Heart left ventricle (tissue), 16 donors: ENCODE measurements around the gene HS6ST1. TPM values are rescaled to one million over a fixed set of nuclear protein-coding genes. Genes with fewer than 3 reads are reported as not detected.
A peak's percentile ranks its signal among the peaks of the same experiment; 100 is the strongest.

Source experiments
- ATAC-seq, 4 donors: fragments of 200-7000 bp; cut with Tn5 transposase; one replicate each; pipeline ENCODE4 v1.9.1; 2020 to 2022; ENCODE audit warnings: moderate library complexity in 4 of 4, mild to moderate bottlenecking in 3 of 4, moderate number of reproducible peaks in 1 of 4
- DNase-seq, 5 donors: peaks; one replicate each; pipeline ENCODE4 v3.0.0-alpha.2; 2020
- H3K27ac ChIP-seq, 12 donors: fragments of 200-600 bp; sonication (generic) in 4 of 12; one replicate each; pipeline versions ENCODE4 v1.5.0 to v1.8.0; 2016 to 2022; ENCODE audit warnings: mild to moderate bottlenecking in 2 of 12
- H3K27me3 ChIP-seq, 9 donors: fragments of 200-600 bp; sonication (generic) in 2 of 9; one replicate each; pipeline versions ENCODE4 v1.5.1 to v1.8.0; 2016 to 2022; ENCODE audit warnings: mild to moderate bottlenecking in 3 of 9
- H3K36me3 ChIP-seq, 9 donors: fragments of 200-600 bp; sonication (generic) in 2 of 9; one replicate each; pipeline versions ENCODE4 v1.5.0 to v1.8.0; 2018 to 2022; ENCODE audit warnings: mild to moderate bottlenecking in 2 of 9
- H3K4me1 ChIP-seq, 12 donors: fragments of 200-600 bp; sonication (generic) in 4 of 12; one replicate each; pipeline versions ENCODE4 v1.5.0 to v1.8.0; 2016 to 2022; ENCODE audit warnings: mild to moderate bottlenecking in 3 of 12
- H3K4me3 ChIP-seq, 12 donors: fragments of 200-600 bp; sonication (generic) in 4 of 12; one replicate each; pipeline versions ENCODE4 v1.5.0 to v1.8.0; 2017 to 2022; ENCODE audit warnings: mild to moderate bottlenecking in 9 of 12, moderate library complexity in 4 of 12
- H3K9me3 ChIP-seq, 12 donors: fragments of 200-600 bp; sonication (generic) in 4 of 12; one replicate each; pipeline versions ENCODE4 v1.5.0 to v1.8.0; 2016 to 2022; ENCODE audit warnings: mild to moderate bottlenecking in 1 of 12
- POLR2A ChIP-seq, 2 donors: fragments of 450-650 bp; IDR thresholded peaks; one replicate each; pipeline ENCODE4 v1.6.1; 2017; ENCODE audit warnings: antibody characterized with exemption in 2 of 2, mild to moderate bottlenecking in 2 of 2, moderate library complexity in 2 of 2
- WGBS, 4 donors: extraction: QIAGEN DNeasy Blood & Tissue Kit in 2 of 4; methylation state at CpG; one replicate each; pipeline versions ENCODE4 v1.1.5 to v1.1.7; 2013 to 2018; 5-methylcytosine and 5-hydroxymethylcytosine counted together
- intact Hi-C, 10 donors: fragments of 100-400 bp; cut with DNase I; formaldehyde crosslinking; loops; one replicate each; pipeline versions ENCODE4 v1.11.1 to v1.14.2; 2022
- polyA plus RNA-seq, 2 donors: library from polyadenylated mRNA; stranded (reverse); fragments of 200-250 nt; gene quantifications; one replicate each; pipeline ENCODE4 v1.2.3, GENCODE V29; 2013
- total RNA-seq, 9 donors: library from RNA; depleted of rRNA in 2 of 9; stranded (reverse); fragments of >200 nt in 2 of 9; fragmentation: NEBNext Ultra II Directional in 3 of 9; extraction: Animal tissue kit (Norgen Biotek cat#: 25700) in 3 of 9; gene quantifications; one replicate each; pipeline versions ENCODE4 v1.1.0 to v1.2.4, GENCODE V29; 2016 to 2023
- TF ChIP-seq, protein P1 (sequence below), 12 donors: fragments of 200-600 bp; sonication (generic) in 4 of 12; IDR thresholded peaks; one replicate each; pipeline versions ENCODE4 v1.5.0 to v1.8.0; 2018 to 2022; ENCODE audit warnings: antibody characterized with exemption in 12 of 12, mild to moderate bottlenecking in 5 of 12
- donor health status: ischemic (EF 13 %, LVEDD 7.1; RV severe dilation, severe dysfunction).
- donor health status: healthy with polysubstance abuse.
- donor health status: DM: no; HTN: yes; CAD: no.
- donor health status: DM: no; HTN: no; CAD: no.
- donor health status: ischemic (EF 25% LVEDD 6.9; RV normal size, moderate dysfunction).
- donor health status: ischemic (EF 25% LVEDD 5.7; RV mildly dilated, moderate dysfunction).
- donor health status: healthy.
- donor health status: DM: yes; HTN: yes; CAD: no.
- donor health status: ischemic (EF 35%, LVEDD 5.7; RV mildly dilated, moderate dysfunction).
- donor health status: nonischemic (EF 11% LVEDD 7.7; RV severe dilation, severe dysfunction).
- donor health status: DM: yes; HTN: yes; CAD: no.
- donor health status: PGD.
- donor health status: ischemic (EF 29% LVEDD 5.4; RV normal size, mild dysfunction).
- donor health status: nonischemic (EF 23%, LVEDD 6.1; RV moderate dilation, normal function).

HS6ST1 gene
- total and polyA plus RNA-seq, 11 donors, result 15.6 to 87.3 (median 24.9) TPM

DNA sequence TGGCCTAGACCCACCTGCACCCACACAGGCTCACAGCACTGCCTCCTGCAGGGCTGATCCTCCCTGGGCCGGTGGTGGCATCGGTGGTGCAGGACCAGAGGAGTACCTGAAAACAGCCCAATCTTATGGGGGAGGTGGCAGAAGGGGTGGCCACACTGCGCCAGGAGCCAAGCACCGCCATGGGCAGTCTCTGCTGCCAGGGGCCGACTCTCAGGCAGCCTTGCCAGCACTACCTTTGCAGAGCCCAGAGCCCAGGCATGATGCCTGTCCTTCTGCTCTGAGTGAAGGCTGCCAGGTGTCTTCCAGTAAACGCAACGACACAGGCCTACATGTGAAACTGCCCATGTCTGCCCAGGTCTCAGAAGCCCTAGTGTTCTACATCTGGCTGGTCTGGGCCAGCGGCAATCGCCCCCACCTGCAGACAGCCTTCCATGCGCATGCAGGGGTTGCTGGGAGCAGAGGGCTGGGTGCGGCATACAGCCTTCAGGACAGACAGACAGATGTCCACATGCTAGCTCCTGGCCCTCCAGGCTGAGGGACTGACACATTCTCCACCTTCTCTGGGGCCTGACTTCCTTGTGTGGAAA lies 6.8 kb downstream of the HS6ST1 start:
- no peaks in the 10 kb centered on the region for H3K27me3 ChIP-seq
- ATAC-seq, result no peak
- no peak overlapping the region for H3K27ac ChIP-seq
- TF ChIP-seq POLR2A (IDR thresholded peaks at IDR 0.05), result no peak
- TF ChIP-seq, protein P1, sequence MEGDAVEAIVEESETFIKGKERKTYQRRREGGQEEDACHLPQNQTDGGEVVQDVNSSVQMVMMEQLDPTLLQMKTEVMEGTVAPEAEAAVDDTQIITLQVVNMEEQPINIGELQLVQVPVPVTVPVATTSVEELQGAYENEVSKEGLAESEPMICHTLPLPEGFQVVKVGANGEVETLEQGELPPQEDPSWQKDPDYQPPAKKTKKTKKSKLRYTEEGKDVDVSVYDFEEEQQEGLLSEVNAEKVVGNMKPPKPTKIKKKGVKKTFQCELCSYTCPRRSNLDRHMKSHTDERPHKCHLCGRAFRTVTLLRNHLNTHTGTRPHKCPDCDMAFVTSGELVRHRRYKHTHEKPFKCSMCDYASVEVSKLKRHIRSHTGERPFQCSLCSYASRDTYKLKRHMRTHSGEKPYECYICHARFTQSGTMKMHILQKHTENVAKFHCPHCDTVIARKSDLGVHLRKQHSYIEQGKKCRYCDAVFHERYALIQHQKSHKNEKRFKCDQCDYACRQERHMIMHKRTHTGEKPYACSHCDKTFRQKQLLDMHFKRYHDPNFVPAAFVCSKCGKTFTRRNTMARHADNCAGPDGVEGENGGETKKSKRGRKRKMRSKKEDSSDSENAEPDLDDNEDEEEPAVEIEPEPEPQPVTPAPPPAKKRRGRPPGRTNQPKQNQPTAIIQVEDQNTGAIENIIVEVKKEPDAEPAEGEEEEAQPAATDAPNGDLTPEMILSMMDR (IDR thresholded peaks at IDR 0.05), result no peak
- H3K36me3 ChIP-seq, result no peaks in the 10 kb centered on the region
- no peak overlapping the region for H3K4me3 ChIP-seq
- intact Hi-C loops, result loop anchor here in 7 of 10 donors (5.0 to 10.0 kb wide), 6 partner anchors 77 to 137 kb away; no protein-coding TSS in a partner anchor
- DNase-seq, result peak in 3 of 5 donors; percentile 13 to 38 (median 17)
- 83 to 93% (median 92%) methylated on average over 5 to 11 of the region's 11 CpGs for WGBS, 4 donors
- peaks cover under 1 to 82% (median 46%) of the 10 kb centered on the region in 12 donors for H3K4me1 ChIP-seq
- no peaks in the 10 kb centered on the region for H3K9me3 ChIP-seq

- no peaks in the 10 kb centered on the region for H3K27me3 ChIP-seq
- no peak overlapping the region for H3K4me3 ChIP-seq
- TF ChIP-seq, protein P1 (IDR thresholded peaks at IDR 0.05), result no peak
- no peak for TF ChIP-seq POLR2A (IDR thresholded peaks at IDR 0.05)
- peaks cover under 1 to 82% (median 46%) of the 10 kb centered on the region in 12 donors for H3K4me1 ChIP-seq
- no peaks in the 10 kb centered on the region for H3K9me3 ChIP-seq
- DNase-seq (peak in 2 of 5 donors; percentile 6 to 39), ATAC-seq (no peak)
- WGBS, 4 donors, result 96 to 100% (median 97%) methylated on average over 5 to 7 of the region's 7 CpGs
- H3K27ac ChIP-seq, result no peak overlapping the region
- H3K36me3 ChIP-seq, result no peaks in the 10 kb centered on the region
- intact Hi-C loops, result loop anchor here in 7 of 10 donors (5.0 to 10.0 kb wide), 6 partner anchors 76 to 136 kb away; no protein-coding TSS in a partner anchor
These were observed 7.4 kb downstream of the HS6ST1 start for GRCh38 chr2:128311216-128311754.

GRCh38 chr2:128310761-128311160 lies 7.9 kb downstream of the HS6ST1 start:
- 71 to 87% (median 77%) methylated on average over 4 of the region's 4 CpGs for WGBS, 4 donors

More at GRCh38 chr2:128310761-128311160, 7.9 kb downstream of the HS6ST1 start:
- Histone ChIP-seq H3K9me3 (no peaks in the 10 kb centered on the region), H3K27me3 (no peaks in the 10 kb centered on the region), H3K36me3 (no peaks in the 10 kb centered on the region), H3K4me1 (peaks cover 5 to 82% (median 46%) of the 10 kb centered on the region in 12 donors), H3K4me3 (no peak overlapping the region), H3K27ac (no peak overlapping the region)
- ATAC-seq, result no peak
- TF ChIP-seq, protein P1 (IDR thresholded peaks at IDR 0.05), result no peak
- TF ChIP-seq POLR2A (IDR thresholded peaks at IDR 0.05), result no peak
- DNase-seq, result peak in 2 of 5 donors; percentile 6 to 13
- intact Hi-C loops, result loop anchor here in 7 of 10 donors (5.0 to 10.0 kb wide), 6 partner anchors 76 to 136 kb away; no protein-coding TSS in a partner anchor
